Adipocyte (in vitro differentiated cells): ENCODE data around the gene PROC.
"Not testable (repeated sequence)": the region's sequence is repeated elsewhere in the genome, so short reads cannot be mapped to it uniquely, and the experiment has no call there.

ENCODE experiments used
- DNase-seq: peaks from one replicate; pipeline ENCODE4 v3.0.0-alpha.2; 2015; ENCODE audit warnings: low read depth
- H3K27me3 ChIP-seq: replicated peaks from 2 replicates; pipeline ENCODE4 v1.7.0; 2013; ENCODE audit warnings: mild to moderate bottlenecking, low read length, moderate library complexity; ENCODE audit not compliant: control insufficient read depth, insufficient read depth
- H3K36me3 ChIP-seq: 2 replicates; pipeline ENCODE4 v1.7.0; 2013; ENCODE audit warnings: low read length, mild to moderate bottlenecking, moderate library complexity; ENCODE audit not compliant: control insufficient read depth, insufficient read depth, severe bottlenecking
- H3K4me1 ChIP-seq: 2 replicates; pipeline ENCODE4 v1.7.0; 2013; ENCODE audit warnings: mild to moderate bottlenecking, low read length, moderate library complexity; ENCODE audit not compliant: control insufficient read depth, insufficient read depth
- H3K4me3 ChIP-seq: 2 replicates; pipeline ENCODE4 v1.7.0; 2013; ENCODE audit warnings: mild to moderate bottlenecking, low read length, moderate library complexity
- H3K9ac ChIP-seq: 2 replicates; pipeline ENCODE4 v1.7.0; 2013; ENCODE audit warnings: mild to moderate bottlenecking, low read length, moderate library complexity
- H3K9me3 ChIP-seq: 2 replicates; pipeline ENCODE4 v1.7.0; 2013; ENCODE audit warnings: mild to moderate bottlenecking, low read length, moderate library complexity; ENCODE audit not compliant: control insufficient read depth

Gene PROC

DNA sequence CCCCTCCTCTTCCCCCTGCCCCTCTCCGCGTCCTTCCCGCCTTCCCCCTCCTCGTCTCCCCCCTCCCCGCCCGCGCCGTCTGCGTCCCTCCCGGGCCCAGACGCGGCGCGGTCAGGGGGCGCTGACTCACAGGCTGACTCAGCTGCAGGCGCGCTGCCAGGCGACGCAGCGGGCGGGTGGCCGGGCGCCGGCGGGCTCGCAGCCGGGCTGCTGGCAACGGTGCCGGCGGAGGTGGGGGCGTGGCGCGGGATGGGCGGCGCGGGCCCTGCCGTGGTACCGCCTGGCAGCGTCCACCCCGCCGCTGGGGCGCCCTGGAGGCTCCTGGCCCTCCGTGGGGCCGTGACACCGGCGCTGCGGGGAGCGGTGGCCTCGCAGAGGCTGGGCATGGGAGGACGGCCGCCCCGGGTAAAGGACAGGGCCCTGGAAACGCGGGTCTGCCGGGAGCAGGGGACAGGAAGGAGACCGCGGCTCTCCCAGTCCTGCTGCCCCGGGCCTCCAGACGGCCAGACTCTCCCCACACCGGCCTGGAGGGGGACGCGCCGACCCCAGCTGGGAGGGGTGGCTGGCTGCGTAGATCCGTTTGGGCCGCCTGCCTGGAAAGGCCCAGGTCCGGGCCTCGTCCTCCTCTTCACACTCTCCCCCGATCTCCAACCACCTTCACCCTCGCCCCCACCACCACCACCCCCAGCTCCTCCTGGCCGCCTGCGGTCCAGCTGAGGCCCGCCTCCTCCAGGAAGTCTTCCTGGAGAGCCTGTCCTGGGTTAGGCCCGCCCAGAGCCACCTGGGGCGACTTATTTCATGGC is 10.0 kb upstream of the PROC start:
- H3K36me3 ChIP-seq = no peaks in the 10 kb centered on the region
- no peaks in the 10 kb centered on the region for H3K9me3 ChIP-seq
- H3K4me3 ChIP-seq = peak overlapping the region; percentile 68
- DNase-seq = peak; percentile 97
- no peaks in the 10 kb centered on the region for H3K27me3 ChIP-seq
- H3K9ac ChIP-seq = peak overlapping the region; percentile 80
- H3K4me1 ChIP-seq = peaks cover 44% of the 10 kb centered on the region

- Histone ChIP-seq H3K36me3 (no peaks in the 10 kb centered on the region), H3K9ac (peak overlapping the region; percentile 80), H3K9me3 (no peaks in the 10 kb centered on the region), H3K4me1 (peaks cover 49% of the 10 kb centered on the region), H3K4me3 (peak overlapping the region; percentile 68), H3K27me3 (no peaks in the 10 kb centered on the region)
- no peak for DNase-seq
These were observed 9.5 kb upstream of the PROC start for GRCh38 chr2:127408807-127409099.

DNA sequence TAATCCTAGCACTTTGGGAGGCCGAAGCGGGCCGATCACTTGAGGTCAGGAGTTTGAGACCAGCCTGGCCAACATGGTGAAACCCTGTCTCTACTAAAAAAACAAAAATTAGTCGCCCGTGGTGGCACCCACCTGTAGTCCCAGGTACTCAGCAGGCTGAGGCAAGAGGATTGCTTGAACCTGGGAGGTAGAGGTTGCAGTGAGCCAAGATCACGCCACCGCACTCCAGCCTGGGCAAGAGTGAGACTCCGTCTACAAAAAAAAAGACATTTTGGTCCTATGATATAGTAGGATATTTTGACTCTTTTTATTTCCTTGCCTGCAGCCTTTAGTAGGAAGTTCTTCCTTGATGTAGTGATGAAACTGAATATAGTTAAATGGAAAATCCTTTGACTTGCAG is 8.5 kb upstream of the PROC start:
- not testable (repeated sequence) for H3K4me3 ChIP-seq, H3K27me3 ChIP-seq, H3K9me3 ChIP-seq

GRCh38 chr2:127410871-127411652 is 7.2 kb upstream of the PROC start:
- H3K4me3 ChIP-seq = peak overlapping the region; percentile 45
- no peaks in the 10 kb centered on the region for H3K9me3 ChIP-seq
- H3K27me3 ChIP-seq = no peaks in the 10 kb centered on the region
- H3K4me1 ChIP-seq = peaks cover 64% of the 10 kb centered on the region
- H3K36me3 ChIP-seq = no peaks in the 10 kb centered on the region
- DNase-seq = peak; percentile 81
- peak overlapping the region; percentile 35 for H3K9ac ChIP-seq

More for the DNA sequence above, 8.5 kb upstream of the PROC start:
- DNase-seq, H3K36me3 ChIP-seq, H3K9ac ChIP-seq: not testable (repeated sequence)
- peaks cover 56% of the 10 kb centered on the region for H3K4me1 ChIP-seq

GRCh38 chr2:127411653-127412369 is 6.4 kb upstream of the PROC start:
- peak overlapping the region; percentile 35 for H3K9ac ChIP-seq
- H3K27me3 ChIP-seq = peaks cover 2% of the 10 kb centered on the region
- H3K4me1 ChIP-seq = peaks cover 65% of the 10 kb centered on the region
- H3K4me3 ChIP-seq = peak overlapping the region; percentile 45
- no peaks in the 10 kb centered on the region for H3K9me3 ChIP-seq
- H3K36me3 ChIP-seq = no peaks in the 10 kb centered on the region
- DNase-seq = peak; percentile 8

GRCh38 chr2:127413200-127413599 is 5.0 kb upstream of the PROC start:
- DNase-seq = no peak
- H3K27me3 ChIP-seq = peaks cover 7% of the 10 kb centered on the region
- H3K9me3 ChIP-seq = no peaks in the 10 kb centered on the region
- H3K9ac ChIP-seq = no peak overlapping the region
- H3K4me3 ChIP-seq = no peak overlapping the region
- no peaks in the 10 kb centered on the region for H3K36me3 ChIP-seq
- H3K4me1 ChIP-seq = peaks cover 56% of the 10 kb centered on the region

- Histone ChIP-seq H3K27me3 (peaks cover 7% of the 10 kb centered on the region), H3K4me3 (no peak overlapping the region), H3K36me3 (no peaks in the 10 kb centered on the region), H3K9ac (no peak overlapping the region), H3K4me1 (peaks cover 48% of the 10 kb centered on the region), H3K9me3 (no peaks in the 10 kb centered on the region)
- DNase-seq = peak; percentile 82
These were observed 4.2 kb upstream of the PROC start for GRCh38 chr2:127413782-127414637.

DNA sequence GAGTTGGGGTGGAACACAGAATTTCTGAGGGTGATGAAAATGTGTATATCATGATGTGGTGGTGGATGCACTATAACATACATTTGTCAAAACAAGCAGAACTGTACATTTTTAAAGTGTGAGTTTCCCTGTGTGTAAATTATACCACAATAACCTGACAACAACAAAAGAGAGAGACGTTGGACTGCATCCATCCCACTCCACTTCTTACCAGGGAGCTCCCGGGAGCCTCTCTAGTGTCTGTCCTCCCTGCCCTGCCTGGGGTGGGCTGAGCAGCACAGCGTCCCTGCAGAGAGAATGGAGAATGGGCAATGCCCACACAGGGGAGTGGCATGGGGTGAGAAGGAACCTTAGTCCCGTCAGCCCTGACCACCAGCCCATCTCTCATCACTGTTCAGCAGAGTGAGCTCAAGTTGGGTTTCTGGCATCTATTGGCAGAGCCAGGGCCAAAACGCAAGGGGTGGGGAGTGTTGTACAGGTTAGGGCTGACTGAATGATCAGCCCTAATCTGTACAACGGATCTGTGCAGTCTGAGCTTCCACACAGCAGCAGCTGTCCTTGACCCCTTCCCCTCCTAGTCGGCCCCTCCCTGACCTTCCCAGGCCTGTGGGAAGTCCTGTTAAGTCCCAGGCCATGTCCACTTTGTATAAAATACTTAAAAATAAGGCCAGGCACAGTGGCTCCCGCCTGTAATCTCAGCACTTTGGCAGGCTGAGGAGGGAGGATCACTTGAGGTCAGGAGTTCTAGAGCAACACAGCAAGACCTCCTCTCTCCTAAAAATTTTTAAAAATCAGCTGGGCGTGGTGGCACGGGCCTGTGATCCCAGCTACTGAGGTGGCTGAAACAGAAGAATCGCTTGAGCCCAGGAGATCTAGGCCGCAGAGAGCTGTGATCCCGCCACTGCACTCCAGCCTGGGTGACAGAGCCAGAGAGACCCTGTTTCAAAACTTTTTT is 3.3 kb upstream of the PROC start:
- no peak overlapping the region for H3K4me3 ChIP-seq
- no peaks in the 10 kb centered on the region for H3K36me3 ChIP-seq
- peak overlapping the region; percentile 42 for H3K9ac ChIP-seq
- peaks cover 48% of the 10 kb centered on the region for H3K4me1 ChIP-seq
- H3K27me3 ChIP-seq = peaks cover 7% of the 10 kb centered on the region
- no peak for DNase-seq
- no peaks in the 10 kb centered on the region for H3K9me3 ChIP-seq

DNA sequence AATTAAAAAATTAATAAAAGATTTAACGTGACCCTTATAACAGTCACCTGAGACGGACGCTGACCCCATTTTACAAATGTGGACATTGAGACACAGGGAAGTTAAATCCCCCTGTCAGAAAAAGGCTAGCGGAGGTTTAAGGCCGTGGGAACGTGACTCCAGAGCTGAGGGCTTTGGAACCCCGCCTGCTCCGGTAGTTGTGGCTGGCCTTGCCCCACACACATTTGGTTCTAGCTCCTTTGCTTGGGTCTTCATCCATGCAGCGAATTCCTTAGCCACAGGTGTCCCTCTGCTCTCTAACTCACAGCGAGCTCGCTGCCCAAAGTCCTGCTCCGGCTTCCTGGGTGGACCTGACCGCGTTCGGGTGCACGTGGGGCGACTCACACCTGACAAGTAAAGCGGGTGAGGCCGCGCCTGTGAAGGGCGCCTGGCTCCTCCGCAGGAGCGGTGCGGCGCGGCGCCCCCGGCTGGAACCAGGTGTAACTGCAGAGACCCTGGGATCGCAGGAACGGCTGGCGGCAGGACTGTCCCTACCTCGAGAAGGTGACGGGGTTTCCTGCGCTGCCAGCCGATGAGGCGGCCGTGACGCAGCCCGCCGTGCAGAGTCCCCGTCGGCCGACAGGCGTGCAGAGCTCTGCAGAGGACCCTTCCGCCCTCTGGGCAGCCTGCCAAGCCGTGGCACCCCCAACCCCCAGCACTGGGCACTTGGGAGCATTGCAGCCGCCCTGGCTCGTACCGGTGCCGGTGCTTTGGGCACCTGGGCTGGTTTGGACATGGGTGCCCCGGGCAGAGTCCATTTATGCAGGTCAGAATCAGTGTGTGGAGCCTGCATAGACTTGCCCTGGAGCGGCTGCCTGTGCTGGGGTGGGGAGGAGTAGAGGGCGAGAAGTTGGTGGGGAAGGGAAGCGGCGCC is 2.4 kb upstream of the PROC start:
- peaks cover 46% of the 10 kb centered on the region for H3K4me1 ChIP-seq
- no peaks in the 10 kb centered on the region for H3K36me3 ChIP-seq
- peak overlapping the region; percentile 25 for H3K9ac ChIP-seq
- peak overlapping the region; percentile 52 for H3K4me3 ChIP-seq
- H3K27me3 ChIP-seq = peaks cover 14% of the 10 kb centered on the region
- no peak for DNase-seq
- H3K9me3 ChIP-seq = no peaks in the 10 kb centered on the region
